ENCODE results near the gene MSH3.

DNA sequence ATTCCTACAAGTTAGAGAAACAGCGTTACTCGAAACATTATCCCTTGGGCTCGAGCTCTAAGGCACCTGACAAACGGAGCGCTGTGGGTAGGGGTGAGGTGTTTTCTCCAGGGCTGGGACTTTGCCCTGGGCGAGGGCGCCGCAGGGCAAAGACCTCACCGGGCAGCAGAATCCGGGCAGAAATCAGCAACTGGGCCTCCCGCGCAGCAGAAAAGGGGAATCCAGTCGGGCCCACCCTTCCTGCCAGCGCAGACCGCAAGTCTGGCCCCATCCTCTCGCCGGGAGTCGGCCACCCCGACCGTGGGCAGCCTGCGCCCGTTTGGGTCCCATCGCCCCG lies 430 bp upstream of the MSH3 start:
- TF ChIP-seq, protein P1, sequence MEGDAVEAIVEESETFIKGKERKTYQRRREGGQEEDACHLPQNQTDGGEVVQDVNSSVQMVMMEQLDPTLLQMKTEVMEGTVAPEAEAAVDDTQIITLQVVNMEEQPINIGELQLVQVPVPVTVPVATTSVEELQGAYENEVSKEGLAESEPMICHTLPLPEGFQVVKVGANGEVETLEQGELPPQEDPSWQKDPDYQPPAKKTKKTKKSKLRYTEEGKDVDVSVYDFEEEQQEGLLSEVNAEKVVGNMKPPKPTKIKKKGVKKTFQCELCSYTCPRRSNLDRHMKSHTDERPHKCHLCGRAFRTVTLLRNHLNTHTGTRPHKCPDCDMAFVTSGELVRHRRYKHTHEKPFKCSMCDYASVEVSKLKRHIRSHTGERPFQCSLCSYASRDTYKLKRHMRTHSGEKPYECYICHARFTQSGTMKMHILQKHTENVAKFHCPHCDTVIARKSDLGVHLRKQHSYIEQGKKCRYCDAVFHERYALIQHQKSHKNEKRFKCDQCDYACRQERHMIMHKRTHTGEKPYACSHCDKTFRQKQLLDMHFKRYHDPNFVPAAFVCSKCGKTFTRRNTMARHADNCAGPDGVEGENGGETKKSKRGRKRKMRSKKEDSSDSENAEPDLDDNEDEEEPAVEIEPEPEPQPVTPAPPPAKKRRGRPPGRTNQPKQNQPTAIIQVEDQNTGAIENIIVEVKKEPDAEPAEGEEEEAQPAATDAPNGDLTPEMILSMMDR (IDR thresholded peaks at IDR 0.05; ENCODE audit: low read depth, low read length, poor library complexity, severe bottlenecking): no peak
- no peak for TF ChIP-seq EZH2phosphoT487 (IDR thresholded peaks at IDR 0.05; ENCODE audit: borderline replicate concordance, low read length)
